IPS-20b (cell line): ENCODE results near the gene SMARCAL1.

Experiments used
- H3K27ac ChIP-seq: one replicate; pipeline ENCODE4 v1.5.1; 2013; ENCODE audit warnings: low read length
- H3K27me3 ChIP-seq: 2 replicates; pipeline ENCODE4 v1.6.1; 2013; ENCODE audit warnings: mild to moderate bottlenecking, low read length, inconsistent platforms; ENCODE audit not compliant: insufficient read depth
- H3K36me3 ChIP-seq: 2 replicates; pipeline ENCODE4 v1.6.1; 2013; ENCODE audit warnings: low read depth, mild to moderate bottlenecking, inconsistent platforms, low read length, moderate library complexity; ENCODE audit not compliant: insufficient read depth
- H3K4me1 ChIP-seq: 2 replicates; pipeline ENCODE4 v1.6.1; 2013; ENCODE audit warnings: mild to moderate bottlenecking, control low read depth, inconsistent platforms, low read length, moderate library complexity; ENCODE audit not compliant: insufficient read depth
- H3K4me3 ChIP-seq: 2 replicates; pipeline ENCODE4 v1.5.1; 2013; ENCODE audit warnings: mild to moderate bottlenecking, low read length, inconsistent platforms
- H3K9ac ChIP-seq: 2 replicates; pipeline ENCODE4 v1.6.1; 2013; ENCODE audit warnings: low read depth, mild to moderate bottlenecking, inconsistent platforms, low read length, moderate library complexity
- H3K9me3 ChIP-seq: 2 replicates; pipeline ENCODE4 v1.6.1; 2013; ENCODE audit warnings: mild to moderate bottlenecking, low read depth, low read length, inconsistent platforms; ENCODE audit not compliant: insufficient read depth

Gene SMARCAL1

DNA sequence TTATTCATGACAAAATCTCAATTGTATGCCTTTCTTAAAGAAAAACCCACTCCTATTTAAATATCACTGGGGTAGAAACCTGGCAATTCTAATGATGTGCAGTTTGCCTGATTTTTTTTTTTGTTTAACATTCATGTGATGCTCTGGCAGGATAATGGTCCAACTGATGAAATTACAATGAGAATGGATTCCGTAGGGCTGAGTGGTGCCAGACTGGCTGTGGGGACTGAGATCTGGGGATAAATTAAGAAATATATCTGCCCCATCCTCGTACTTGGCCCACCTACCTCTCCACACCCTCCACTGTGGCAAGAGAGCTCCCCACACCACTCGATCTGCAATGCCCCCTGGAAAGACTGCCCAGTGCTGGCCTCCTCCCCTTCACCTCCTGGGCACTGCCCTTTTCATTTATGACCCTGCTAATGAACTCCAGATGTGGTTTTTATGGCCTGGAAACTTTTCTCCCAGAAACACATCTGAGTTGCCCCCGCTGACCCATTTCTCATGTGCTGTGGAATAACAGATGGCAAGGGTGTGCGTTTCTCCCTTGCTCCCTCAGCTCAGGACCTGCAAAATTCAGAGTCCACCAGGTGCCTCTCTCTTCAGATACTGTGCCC lies 53.4 kb downstream of the SMARCAL1 start:
- peaks cover 7% of the 10 kb centered on the region for H3K36me3 ChIP-seq
- no peaks in the 10 kb centered on the region for H3K9me3 ChIP-seq
- no peak overlapping the region for H3K27ac ChIP-seq
- H3K27me3 ChIP-seq, result no peaks in the 10 kb centered on the region
- H3K4me3 ChIP-seq, result no peak overlapping the region
- no peaks in the 10 kb centered on the region for H3K4me1 ChIP-seq
- no peak overlapping the region for H3K9ac ChIP-seq

DNA sequence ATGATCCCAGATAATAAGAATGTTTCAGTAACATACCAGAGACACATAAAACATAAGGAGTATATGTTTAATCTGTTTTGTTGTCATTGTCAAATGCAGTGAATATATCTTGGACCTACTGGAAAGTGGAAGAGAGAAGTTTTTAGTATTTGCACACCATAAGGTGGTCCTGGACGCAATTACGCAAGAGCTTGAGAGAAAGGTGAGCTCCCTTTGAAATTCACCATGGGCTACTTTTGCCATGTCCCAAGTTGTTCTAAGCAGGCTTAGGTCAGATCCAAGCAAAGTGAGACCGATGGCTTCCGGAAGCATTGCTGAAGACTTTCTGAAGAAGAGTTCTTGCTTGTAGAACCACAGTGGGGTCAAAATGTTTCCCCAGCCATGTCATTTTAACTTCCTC lies 55.6 kb downstream of the SMARCAL1 start:
- Histone ChIP-seq H3K9ac (no peak overlapping the region), H3K4me3 (no peak overlapping the region), H3K4me1 (no peaks in the 10 kb centered on the region), H3K36me3 (peaks cover 7% of the 10 kb centered on the region), H3K9me3 (no peaks in the 10 kb centered on the region), H3K27me3 (no peaks in the 10 kb centered on the region), H3K27ac (no peak overlapping the region)

DNA sequence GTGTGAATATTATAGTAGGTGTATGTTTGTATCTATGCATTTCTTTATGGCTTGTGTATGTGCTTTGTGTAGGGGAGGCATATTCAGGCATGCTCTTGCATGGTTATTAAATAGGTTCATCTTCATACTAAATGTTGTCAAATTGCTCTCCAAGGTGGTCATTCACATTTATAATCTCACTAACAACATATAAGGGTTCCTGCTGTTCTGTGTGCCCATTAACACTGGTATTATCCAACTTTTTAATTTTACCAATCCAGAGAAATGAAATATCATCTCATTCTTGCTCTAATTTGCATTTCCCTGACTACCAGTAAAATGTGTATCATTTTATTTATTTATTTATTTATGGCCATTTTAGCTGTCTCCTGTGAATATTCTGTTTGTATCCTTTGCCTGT lies 57.4 kb downstream of the SMARCAL1 start:
- Histone ChIP-seq H3K4me3 (no peak overlapping the region), H3K27ac (no peak overlapping the region), H3K27me3 (no peaks in the 10 kb centered on the region), H3K4me1 (no peaks in the 10 kb centered on the region), H3K9me3 (no peaks in the 10 kb centered on the region), H3K9ac (no peak overlapping the region), H3K36me3 (peaks cover 7% of the 10 kb centered on the region)

DNA sequence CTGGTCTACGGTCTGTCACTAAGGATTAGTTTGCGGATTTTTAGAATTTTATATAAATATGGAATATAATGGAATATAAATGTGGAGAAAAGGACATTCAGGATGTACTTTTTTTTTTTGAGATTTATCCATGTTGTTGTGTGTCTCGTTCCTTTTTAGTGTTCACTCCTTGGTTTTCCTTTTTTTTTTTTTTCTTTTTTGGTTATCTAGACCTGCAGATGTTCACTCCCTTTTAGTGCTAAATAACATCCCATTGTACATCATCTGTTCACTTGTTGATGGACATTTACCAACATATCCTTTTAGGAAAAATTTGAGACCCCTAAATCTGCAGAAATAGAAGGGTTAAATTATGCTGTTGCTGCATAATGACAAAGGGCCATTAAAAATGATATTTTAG lies 60.9 kb downstream of the SMARCAL1 start:
- H3K27ac ChIP-seq, result no peak overlapping the region
- peaks cover 3% of the 10 kb centered on the region for H3K36me3 ChIP-seq
- no peaks in the 10 kb centered on the region for H3K9me3 ChIP-seq
- H3K4me1 ChIP-seq, result no peaks in the 10 kb centered on the region
- H3K9ac ChIP-seq, result no peak overlapping the region
- no peaks in the 10 kb centered on the region for H3K27me3 ChIP-seq
- H3K4me3 ChIP-seq, result no peak overlapping the region

DNA sequence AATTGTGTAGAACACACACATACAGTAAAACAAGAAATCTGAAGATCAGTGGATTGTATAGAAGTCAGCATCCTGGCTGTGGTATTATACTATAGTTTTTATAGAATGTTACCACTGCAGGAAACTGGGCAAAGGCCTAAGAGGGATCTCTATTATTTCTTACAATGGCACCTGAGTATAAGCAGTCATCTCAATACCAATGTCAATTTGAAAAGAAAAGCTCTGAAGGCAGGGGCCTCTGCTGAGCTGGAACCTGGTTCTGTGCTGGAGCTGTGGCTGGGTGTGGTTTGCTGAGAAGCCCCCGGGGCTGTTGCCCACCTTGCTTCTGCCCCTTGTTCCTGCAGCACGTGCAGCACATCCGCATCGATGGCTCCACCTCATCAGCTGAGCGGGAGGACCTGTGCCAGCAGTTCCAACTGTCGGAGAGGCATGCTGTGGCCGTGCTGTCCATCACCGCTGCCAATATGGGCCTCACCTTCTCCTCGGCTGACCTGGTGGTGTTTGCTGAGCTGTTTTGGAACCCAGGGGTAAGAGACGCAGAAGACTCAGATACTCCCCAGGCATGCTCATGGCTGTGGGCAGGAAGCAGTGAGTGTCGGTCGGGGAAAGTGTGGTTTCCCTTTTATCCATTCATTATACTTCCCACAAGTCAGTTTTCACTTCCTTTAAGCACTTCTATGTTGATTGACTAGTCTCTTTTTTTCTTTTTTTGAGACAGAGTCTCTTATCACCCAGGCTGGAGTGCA lies 62.8 kb downstream of the SMARCAL1 start:
- Histone ChIP-seq H3K4me1 (no peaks in the 10 kb centered on the region), H3K36me3 (0 out of 2 replicates have a peak, but pooled peaks cover 8% of the 10 kb centered on the region), H3K4me3 (no peak overlapping the region), H3K27ac (no peak overlapping the region), H3K9ac (no peak overlapping the region), H3K9me3 (no peaks in the 10 kb centered on the region), H3K27me3 (no peaks in the 10 kb centered on the region)

DNA sequence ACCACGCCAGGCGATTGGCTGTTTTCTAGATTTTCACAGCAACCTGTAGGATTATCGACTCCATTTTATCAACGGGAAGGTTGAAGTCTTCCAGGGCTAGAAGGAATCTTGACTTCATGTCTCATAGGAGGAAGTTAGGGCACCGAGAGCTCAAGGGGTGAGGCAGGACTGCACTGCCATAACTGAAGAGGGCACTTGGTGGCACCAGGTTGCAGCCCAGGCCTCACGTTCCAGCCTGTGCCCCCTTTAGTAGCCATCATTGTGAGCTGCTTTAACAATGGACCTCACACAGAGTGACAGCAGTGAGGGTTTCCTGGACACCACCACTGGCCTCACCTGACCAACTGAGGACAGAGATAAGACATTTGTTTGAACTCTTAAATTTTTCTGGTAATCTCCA lies 63.5 kb downstream of the SMARCAL1 start:
- no peaks in the 10 kb centered on the region for H3K27me3 ChIP-seq
- no peak overlapping the region for H3K4me3 ChIP-seq
- no peak overlapping the region for H3K9ac ChIP-seq
- H3K4me1 ChIP-seq, result no peaks in the 10 kb centered on the region
- H3K27ac ChIP-seq, result no peak overlapping the region
- 0 out of 2 replicates have a peak, but pooled peaks cover 8% of the 10 kb centered on the region for H3K36me3 ChIP-seq
- no peaks in the 10 kb centered on the region for H3K9me3 ChIP-seq

DNA sequence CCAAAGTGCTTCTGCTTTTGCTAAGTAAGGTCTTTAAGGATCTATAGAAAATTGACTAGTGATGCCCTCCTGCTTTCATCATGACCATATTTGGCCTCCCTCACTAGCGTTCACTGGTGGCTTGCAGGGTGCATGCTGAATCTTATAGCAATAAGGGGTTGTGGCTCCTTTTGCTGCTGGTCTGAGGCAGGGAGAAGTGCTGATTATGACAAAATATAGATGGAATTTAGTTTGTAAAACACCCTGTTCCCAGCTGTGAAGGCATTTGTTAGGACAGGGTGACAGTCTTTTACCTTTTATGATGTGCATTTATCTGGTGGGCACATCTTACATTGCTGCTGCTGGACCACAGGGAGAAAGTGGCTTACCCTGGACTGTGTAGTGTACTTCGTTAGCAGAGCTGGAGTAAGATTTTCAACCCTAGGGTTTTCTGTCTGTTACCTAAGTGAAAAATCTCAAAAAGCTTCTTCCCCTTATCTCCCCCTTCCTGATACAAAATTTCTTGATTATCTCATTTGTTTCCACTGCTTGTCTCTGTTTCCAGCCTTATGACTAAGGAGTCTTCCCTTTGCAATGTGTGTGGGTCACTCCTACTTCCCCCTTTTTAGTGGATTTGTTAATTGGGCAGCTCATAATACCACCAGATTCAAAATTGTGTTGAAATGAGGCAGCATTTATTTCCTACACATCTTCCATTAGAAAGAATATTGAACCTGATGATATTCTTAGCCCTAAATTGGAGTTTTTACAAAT lies 65.2 kb downstream of the SMARCAL1 start:
- H3K27me3 ChIP-seq, result no peaks in the 10 kb centered on the region
- H3K9ac ChIP-seq, result no peak overlapping the region
- H3K36me3 ChIP-seq, result peaks cover 10% of the 10 kb centered on the region; the same call in 1 of the 2 replicates
- H3K4me1 ChIP-seq, result no peaks in the 10 kb centered on the region
- no peaks in the 10 kb centered on the region for H3K9me3 ChIP-seq
- H3K4me3 ChIP-seq, result no peak overlapping the region
- no peak overlapping the region for H3K27ac ChIP-seq

DNA sequence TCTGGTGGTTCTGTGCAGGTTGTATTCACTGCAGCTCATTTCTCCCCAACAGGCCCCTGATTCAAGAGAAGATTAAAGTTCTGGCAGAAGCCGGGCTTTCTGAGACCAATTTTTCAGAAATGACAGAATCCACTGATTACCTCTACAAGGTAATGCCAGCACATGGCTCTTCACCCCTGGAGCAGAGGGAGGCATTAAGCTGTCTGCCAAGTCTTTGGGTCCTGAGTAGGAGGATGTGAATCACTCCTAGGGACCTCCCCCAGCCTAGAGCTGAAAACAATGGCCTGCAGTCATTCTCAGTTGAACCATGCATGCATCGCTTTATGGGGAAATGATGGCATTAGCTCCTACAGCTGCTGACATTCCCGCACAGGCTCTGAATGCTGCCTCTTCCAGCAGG lies 65.9 kb downstream of the SMARCAL1 start:
- Histone ChIP-seq H3K36me3 (peaks cover 16% of the 10 kb centered on the region; the same call in 1 of the 2 replicates), H3K9ac (no peak overlapping the region), H3K27me3 (no peaks in the 10 kb centered on the region), H3K27ac (no peak overlapping the region), H3K9me3 (no peaks in the 10 kb centered on the region), H3K4me3 (no peak overlapping the region), H3K4me1 (no peaks in the 10 kb centered on the region)

DNA sequence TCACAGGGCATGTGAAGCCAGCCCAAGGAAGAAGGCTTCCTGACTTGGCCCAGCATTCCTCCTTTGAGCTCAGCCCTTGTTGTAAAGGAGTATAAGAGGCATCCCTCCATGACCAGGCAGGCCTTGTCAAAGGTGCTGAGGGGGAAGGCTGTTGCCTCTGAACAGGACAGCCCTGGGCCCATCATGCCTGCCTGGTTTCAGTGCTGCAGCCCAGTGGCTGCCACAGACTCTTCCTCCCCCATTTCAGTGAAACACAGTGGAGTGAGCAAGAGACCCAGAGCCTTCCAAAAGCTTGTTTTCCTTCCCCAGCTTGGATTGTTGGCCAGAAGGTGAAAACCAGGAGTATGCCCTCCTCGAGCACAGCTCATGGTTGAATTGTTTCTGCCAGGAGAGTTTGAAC lies 66.5 kb downstream of the SMARCAL1 start:
- peaks cover 20% of the 10 kb centered on the region; the same call in 1 of the 2 replicates for H3K36me3 ChIP-seq
- H3K4me1 ChIP-seq, result no peaks in the 10 kb centered on the region
- no peak overlapping the region for H3K4me3 ChIP-seq
- H3K27ac ChIP-seq, result no peak overlapping the region
- no peak overlapping the region for H3K9ac ChIP-seq
- no peaks in the 10 kb centered on the region for H3K27me3 ChIP-seq
- H3K9me3 ChIP-seq, result no peaks in the 10 kb centered on the region

DNA sequence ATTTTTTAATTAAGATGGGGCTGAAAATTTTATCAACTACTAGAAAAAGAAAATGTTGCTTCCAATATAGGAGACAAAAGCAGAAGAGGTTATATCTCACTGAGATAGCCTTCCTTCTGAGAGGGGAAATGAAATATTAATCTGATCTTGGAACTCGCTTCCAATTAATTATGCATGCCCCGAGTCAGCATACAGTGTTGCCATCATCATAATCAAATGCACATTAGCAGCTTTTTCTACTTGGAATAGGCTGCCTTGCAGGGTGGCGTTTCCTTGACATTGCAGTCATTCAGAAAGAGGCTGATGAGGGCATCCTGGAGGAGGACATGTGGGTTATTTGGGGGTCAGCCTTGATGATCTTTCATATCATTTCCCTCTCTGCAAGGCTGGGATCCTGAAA lies 67.9 kb downstream of the SMARCAL1 start:
- H3K36me3 ChIP-seq, result peaks cover 20% of the 10 kb centered on the region; the same call in 1 of the 2 replicates
- no peaks in the 10 kb centered on the region for H3K27me3 ChIP-seq
- H3K9me3 ChIP-seq, result no peaks in the 10 kb centered on the region
- H3K4me1 ChIP-seq, result no peaks in the 10 kb centered on the region
- H3K27ac ChIP-seq, result no peak overlapping the region
- H3K4me3 ChIP-seq, result no peak overlapping the region
- no peak overlapping the region for H3K9ac ChIP-seq

DNA sequence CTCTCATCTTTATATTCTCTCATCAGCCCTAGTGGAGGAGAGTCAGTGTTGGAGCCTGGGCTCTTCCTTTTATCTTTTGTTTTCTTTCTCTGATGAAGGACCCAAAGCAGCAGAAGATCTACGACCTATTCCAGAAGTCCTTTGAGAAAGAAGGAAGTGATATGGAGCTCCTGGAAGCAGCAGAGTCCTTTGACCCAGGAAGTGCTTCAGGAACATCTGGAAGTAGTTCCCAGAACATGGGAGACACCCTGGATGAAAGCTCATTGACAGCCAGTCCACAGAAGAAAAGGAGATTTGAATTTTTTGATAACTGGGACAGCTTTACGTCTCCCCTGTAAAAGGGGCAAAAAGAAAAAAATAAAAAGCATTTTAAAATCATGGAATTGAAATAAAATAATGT lies 70.4 kb downstream of the SMARCAL1 start:
- Histone ChIP-seq H3K4me3 (no peak overlapping the region), H3K9me3 (no peaks in the 10 kb centered on the region), H3K36me3 (peaks cover 20% of the 10 kb centered on the region; the same call in 1 of the 2 replicates), H3K9ac (no peak overlapping the region), H3K27me3 (no peaks in the 10 kb centered on the region), H3K4me1 (no peaks in the 10 kb centered on the region), H3K27ac (no peak overlapping the region)
